Activated CD8-positive, alpha-beta memory T cell treated with anti-CD3 and anti-CD28 coated beads, Interleukin-2, amount 50 U/mL, for 1 hour (primary cell): ENCODE results near the gene HSDL2.
A peak's percentile ranks its signal among the peaks of the same experiment; 100 is the strongest.

ENCODE experiments used
- DNase-seq: peaks from one replicate; pipeline ENCODE4 v3.0.0-alpha.2; 2020; ENCODE audit errors: extremely low read depth

HSDL2 gene

DNA sequence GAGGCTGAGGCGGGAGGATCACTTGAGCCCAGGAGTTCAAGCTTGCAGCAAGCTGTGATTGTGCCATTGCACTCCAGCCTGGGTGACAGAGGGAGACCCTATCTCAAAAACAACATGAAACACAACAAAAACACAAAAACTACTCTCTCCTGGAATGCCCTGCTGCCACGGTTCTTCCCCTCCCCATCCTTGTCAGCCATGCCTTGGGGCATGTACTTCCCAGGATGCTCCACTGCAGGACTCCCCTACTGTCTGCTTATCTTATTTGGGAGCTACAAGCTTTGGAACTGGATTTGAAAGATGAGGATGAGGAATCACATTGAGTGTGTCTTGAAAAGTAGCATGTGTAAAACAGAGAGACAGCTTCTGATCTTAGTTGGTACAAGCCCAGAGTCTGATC lies 66.6 kb downstream of the HSDL2 start:
- no peak for DNase-seq

GRCh38 chr9:112447283-112447761 lies 67.4 kb downstream of the HSDL2 start:
- DNase-seq, result no peak

- no peak for DNase-seq
These were observed 82.9 kb downstream of the HSDL2 start for GRCh38 chr9:112462855-112463254.

GRCh38 chr9:112465352-112465751 lies 85.4 kb downstream of the HSDL2 start:
- no peak for DNase-seq

DNA sequence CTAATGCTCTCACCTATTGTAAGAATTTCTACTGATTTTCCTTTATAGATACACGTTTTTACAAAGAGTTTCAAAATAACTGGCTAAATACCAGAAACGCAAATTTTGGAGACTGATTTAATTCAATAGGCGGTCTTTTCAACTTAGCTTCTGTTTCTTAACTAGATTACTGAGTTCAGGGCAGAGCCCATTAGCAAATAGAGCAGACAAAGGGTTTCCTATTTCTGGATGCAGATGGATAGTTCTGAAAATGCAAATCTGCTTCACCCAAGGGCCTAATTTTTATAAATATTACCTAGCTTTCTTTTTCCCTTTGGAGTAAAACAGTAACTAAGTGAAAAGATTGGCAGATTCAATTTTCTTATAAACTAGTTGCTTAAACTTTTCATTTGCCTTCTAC lies 93.1 kb downstream of the HSDL2 start:
- DNase-seq, result no peak

DNA sequence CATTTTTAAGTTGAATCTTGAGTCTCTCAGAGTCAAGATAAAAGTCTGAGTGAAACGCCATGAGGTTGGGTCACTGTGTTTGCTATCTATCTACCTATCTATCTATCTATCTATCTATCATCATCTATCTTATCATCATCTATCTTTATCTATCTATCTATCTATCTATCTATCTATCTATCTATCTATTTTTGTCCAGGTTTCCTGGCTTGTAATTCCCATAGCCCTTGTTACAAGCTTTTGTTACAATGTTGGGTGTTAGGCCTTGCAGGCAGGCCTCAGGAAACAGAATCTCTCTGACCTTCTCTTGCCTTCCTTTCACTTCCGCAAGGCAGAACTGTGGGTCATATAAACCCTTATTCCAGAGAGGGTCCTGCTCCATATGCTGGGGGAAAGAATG lies 94.1 kb downstream of the HSDL2 start:
- DNase-seq, result no peak

DNA sequence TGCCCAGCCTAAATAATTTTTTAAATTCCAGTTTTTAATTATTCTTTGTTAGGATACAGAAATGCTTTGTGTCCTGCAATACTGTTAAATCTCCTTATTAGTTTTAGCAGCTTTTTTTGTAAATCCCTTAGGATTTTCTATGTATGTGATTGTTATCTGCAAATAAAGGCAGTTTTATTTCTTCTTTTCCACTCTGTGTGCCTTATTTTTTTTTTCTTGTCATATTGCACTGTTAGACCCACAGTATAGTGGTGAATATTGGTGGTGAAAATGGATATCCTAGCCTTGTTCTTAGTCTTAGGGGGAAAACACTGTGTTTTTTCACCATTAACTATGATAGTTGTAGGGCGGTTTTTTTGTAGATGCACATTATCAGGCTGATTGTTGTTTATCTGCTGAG lies 95.4 kb downstream of the HSDL2 start:
- DNase-seq, result no peak

- DNase-seq, result no peak
These were observed 97.4 kb downstream of the HSDL2 start for GRCh38 chr9:112477330-112477729.

- no peak for DNase-seq
These were observed 99.3 kb downstream of the HSDL2 start for GRCh38 chr9:112479221-112479620.

DNA sequence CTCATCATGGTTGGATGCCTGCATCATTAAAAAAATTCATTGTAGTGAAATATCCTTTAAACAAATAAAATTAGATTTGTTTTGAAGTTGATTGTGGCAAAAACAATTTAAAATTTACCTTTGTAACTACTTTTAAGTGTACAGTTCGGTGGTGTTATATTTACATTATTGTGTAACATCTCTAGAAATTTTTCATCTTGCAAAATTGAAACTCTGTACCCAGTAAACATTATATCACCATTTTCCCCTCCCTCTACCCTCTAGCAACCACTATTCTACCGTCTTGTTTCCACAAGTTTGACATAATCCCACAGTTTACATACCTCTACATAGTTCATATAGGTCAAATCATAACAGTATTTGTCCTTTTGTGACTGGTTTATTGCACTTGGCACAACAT lies 104.7 kb downstream of the HSDL2 start:
- no peak for DNase-seq

DNA sequence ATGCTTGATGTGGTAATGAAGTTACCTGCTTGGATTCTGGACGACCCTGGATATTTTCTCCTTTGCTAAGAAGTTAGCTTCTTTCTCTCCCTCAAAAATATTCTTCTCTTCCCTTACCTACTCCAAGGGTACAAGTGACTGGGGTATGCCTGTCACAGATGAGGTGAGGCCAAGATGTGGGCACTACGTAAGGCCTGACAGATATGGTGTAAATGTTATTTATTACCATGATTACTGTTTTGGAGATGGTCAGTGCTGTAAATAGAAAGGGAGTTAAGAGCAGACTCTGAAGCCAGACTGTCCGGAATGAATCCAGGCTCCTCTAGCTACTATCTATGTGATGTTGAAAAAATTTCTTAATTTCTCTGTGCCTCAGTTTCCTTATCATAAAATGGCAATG lies 105.7 kb downstream of the HSDL2 start:
- DNase-seq, result no peak

GRCh38 chr9:112486221-112487007 lies 106.5 kb downstream of the HSDL2 start, which contains the start of gene KIAA1958:
KIAA1958 (plus strand) TSS chr9:112486827; CDS start chr9:112574081, 87,254 bp downstream.
- peak; percentile 32 for DNase-seq

DNA sequence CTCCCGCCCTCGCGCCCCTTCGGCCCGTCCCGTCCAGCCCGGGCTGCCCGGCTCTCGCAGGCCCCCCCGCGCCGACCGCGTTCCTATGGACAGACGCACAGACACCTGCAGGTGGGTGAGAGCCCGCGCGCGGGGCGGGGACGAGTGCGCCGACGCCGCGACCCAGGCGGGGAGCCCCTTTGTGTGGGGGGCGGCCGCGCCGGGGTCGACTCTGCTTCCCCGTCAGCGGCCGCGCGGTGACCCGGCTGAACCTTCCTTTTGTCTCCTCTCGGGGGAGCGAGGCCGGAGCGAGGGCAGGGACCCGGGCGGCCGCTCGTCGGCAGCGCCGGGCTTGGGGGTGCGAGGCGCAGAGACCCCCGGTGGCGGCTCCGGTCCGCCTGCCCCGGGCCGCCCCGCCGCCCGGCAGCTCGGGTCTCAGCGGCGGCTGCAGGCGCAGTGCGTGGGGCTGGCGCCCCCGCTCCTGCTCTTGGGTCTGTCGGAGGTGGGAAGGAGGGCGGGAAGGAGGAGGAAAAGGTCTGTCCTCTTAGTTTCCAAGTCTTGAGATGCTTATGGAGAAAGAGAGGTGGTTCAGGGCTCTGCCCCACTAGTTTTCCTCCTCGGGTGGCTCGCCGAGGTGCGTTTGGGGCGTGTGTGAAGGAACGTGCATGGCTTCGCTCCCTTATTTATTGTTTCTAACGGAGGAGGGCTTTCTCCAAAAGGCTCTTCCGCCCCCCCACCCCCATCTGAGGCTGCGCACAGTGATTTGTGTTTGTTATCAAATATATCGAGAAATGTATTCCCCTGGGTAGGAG lies 107.3 kb downstream of the HSDL2 start:
- peak; percentile 40 for DNase-seq

DNA sequence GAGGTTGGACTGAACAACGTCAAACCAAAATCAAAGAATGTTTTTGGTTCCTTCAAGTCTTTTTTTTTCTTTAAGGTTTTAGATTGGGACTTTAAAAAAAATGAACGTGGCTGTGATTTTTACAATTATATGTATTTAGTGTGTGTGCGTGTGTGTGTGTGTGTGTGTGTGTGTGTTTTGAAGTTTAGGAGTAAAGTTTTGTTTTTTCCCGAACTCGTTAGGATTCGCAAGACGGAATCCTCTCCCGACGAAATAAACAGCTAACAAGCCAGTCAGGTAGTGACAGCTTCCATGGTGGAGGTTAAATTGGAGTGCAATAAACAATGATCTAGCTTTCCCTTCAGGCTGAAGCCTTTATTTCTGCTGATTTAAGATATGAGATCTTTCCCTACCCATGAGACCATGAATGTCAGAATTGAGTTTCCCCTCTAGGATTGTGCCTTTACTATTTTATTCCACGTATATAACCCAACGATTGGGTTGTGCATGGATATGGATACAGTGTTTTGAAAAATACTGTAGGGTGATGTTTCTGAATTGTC lies 108.0 kb downstream of the HSDL2 start:
- no peak for DNase-seq

DNA sequence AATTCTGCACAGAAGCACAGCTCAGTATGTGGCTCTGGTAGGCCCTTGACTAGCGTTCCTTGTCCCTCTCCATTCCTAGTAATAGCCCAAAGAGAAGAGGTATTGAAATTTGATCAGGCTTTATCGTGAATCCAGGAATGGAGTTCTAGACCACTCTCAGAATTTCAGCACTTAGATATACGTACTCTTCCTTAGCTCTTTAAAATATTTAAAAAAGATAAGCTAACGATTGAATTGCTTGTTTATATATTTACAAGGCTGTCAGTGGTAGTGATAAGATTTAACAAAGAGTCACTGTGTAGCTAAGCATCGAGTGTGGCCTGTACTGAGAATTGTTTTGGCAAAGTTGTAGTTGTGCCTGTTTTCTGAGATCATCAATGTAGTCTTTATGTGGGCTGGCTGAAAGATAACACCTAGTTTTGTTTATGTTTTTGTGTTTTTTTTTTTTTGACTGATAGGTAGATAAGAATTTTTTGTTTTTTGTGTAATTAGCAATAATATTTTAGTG lies 109.2 kb downstream of the HSDL2 start:
- no peak for DNase-seq

DNA sequence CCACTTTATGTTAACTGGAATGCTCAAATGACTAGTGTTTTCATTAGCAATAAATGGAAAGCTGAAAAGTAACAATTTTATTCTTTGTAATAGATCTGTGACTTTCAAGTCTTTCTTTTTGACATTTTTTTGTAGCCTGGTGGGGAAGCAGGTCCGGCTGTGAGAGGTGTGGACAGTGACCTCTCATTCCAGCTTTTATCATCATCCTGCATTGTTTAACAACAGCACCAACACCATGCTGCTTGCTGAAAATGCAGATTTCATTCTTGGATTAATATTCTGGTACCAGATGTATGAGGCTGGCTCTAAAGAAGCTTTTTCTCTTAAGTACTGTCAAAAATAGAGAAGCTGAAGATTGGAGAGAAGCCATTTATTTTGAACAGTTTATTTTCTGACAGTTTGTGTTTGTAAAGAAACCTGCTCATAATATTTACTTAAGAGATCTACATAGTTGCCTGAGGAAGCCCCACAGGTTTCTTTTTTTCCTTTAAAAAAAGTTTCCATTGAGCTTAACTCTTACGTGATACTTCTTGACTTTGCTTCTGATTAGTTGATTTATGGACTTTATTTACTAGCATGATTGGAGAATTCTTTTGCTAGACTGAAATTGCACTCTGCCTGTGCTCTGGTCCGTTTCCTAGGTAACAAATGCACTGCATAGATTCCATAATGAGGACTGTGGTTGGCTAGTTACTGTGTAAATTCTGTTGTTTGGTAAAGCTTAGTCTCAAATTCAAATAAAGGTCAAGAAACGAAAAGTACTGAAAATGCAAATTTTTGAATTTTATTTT lies 110.2 kb downstream of the HSDL2 start:
- no peak for DNase-seq

DNA sequence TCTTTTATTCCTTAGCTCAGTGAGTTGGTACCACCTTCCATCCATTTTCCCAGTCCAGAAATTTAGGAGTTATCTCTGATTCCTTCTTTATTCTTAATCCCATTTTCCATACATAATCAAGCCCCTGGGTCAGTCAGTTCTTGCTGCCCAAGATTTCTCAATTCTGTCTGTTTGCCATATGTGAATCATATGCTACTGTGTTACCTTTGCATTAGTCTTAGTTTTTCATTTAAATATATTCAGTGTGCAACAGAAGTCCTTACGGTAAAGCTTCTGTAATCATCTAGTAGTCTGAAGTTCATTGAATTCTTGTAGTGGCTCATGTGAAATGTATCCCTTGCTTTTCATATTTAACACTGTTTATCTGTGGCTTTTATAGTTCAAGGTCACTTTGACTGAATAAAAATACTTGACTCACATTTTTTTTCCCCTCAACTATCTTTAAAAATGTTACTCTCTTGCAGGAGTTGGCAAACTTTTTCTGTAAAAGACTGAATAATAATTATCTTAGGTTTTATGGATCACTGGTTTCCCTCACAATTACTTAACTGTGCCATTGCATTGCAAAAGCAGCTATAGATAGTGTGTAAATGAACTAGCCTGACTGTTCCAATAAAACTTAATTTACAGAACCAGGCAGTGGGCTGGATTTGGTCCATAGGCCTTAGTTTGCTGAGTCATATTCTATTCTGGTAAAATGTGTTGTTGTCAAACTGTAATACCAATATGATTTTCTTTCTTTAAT lies 113.7 kb downstream of the HSDL2 start:
- no peak for DNase-seq

- no peak for DNase-seq
These were observed 114.2 kb downstream of the HSDL2 start for GRCh38 chr9:112494153-112494552.

DNA sequence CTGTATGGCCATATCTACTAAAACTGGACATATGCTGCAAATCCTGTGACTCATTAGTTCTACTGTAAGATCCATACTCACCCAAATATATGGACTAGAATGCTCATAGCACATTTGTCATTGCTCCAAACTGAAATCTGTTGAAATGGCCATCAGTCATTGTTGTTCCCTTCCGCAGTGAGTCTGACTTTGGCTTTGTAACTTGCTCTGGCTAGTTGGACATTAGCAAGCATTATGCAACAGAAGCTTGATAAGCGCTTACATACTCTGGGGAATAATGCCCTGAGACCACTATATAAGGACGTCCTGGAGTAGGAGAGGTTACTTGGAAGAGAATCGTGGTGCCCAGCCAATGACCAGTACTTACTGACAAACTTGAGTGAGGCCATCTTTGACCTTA lies 115.7 kb downstream of the HSDL2 start:
- DNase-seq, result no peak

DNA sequence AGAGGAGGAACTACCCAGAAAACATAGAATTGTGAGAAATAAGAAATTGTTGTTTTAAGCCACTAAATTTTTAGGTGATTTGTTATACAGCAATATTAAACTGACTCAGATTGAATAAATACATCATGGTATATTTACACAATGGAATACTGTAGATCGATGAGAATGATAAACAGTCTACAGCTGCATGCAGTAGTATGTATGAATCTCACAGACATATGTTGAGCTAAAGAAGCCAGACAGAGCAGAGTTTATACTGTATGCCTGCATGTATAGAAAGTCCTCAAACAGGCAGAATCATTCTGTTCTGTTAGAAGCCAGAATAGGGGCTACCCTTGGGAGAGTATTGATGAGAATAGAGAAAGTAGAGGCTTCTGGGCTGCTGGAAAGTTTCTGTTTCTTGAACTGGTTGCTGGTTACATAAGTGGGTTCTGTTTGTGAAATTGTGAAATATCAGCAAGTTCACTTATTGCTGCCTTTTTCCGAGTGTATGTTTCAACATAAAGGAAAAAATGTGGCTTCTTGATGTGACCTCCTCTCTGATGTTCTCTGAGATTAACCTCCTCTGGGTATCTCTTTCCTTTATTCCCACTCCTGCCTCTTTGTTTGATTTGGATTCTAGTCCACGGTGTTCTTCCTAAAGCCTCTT lies 116.3 kb downstream of the HSDL2 start:
- no peak for DNase-seq
